ENCODE measurements around the gene CYB5R4. TPM values are rescaled to one million over a fixed set of nuclear protein-coding genes. Genes with fewer than 3 reads are reported as not detected.

Gene CYB5R4
- total RNA-seq = 5.1 and 6.6 TPM in 2 replicates

GRCh38 chr6:83859410-83860358 lies at the start of gene CYB5R4:
Gene CYB5R4 (plus strand): TSS chr6:83859689. CDS start chr6:83859783, 94 bp downstream.

GRCh38 chr6:83853178-83854000 lies 6.1 kb upstream of the CYB5R4 start, which contains the start of gene RIPPLY2:
Gene RIPPLY2 (plus strand): TSS chr6:83853360. CDS start chr6:83853417, 57 bp downstream.

Other genes starting within 250 kb of the CYB5R4 start
- not detected in 2 replicates for gene SNAP91, start 150.6 kb upstream of the CYB5R4 start, total RNA-seq
- under 0.01 and 1.4 TPM in 2 replicates for gene RIPPLY2, start 6.3 kb upstream of the CYB5R4 start, total RNA-seq
- gene MRAP2, start 174.1 kb downstream of the CYB5R4 start, total RNA-seq = 1.4 and 2.2 TPM in 2 replicates

Data from subcutaneous preadipocyte (primary cell).